ENCODE results near the gene PCDH8. TPM values are rescaled to one million over a fixed set of nuclear protein-coding genes. Genes with fewer than 3 reads are reported as not detected.

Gene PCDH8
- total RNA-seq, 1 experiment from 2014 or later, result not detected

GRCh38 chr13:52896827-52897659 lies 48.6 kb upstream of the PCDH8 start:
- intact Hi-C loops (cut with micrococcal nuclease), result no loop called here
- H3K36me3 ChIP-seq (ENCODE audit: control insufficient read depth in 1 of 2, insufficient read depth in 2 of 2, low read length in 2 of 2), result no peaks in the 10 kb centered on the region
- H2AFZ ChIP-seq (ENCODE audit: low read depth, low read length, poor library complexity, severe bottlenecking), result no peak overlapping the region
- no peaks in the 10 kb centered on the region for H3K4me1 ChIP-seq (ENCODE audit: control insufficient read depth in 1 of 2, insufficient read depth in 2 of 2, low read length in 2 of 2)
- TF ChIP-seq CTCF (IDR thresholded peaks at IDR 0.05 in 2 of 3, conservative IDR thresholded peaks at IDR 0.05 in 1 of 3; ENCODE audit: borderline replicate concordance in 1 of 3, insufficient read depth in 1 of 3, low read depth in 2 of 3, low read length in 2 of 3) (peak; percentile 4 to 74 (median 64); a peak in 4 of 6 replicates), SP1 (IDR thresholded peaks at IDR 0.05; ENCODE audit: low read depth) (no peak), RAD21 (IDR thresholded peaks at IDR 0.05; ENCODE audit: low read depth) (0 out of 2 replicates have a peak, but pooled peaks have one; percentile 26)
- no peaks in the 10 kb centered on the region for H3K9me3 ChIP-seq (ENCODE audit: control insufficient read depth in 1 of 2, insufficient read depth in 1 of 2, low read depth in 1 of 2, low read length in 2 of 2)
- H3K9me2 ChIP-seq (ENCODE audit: insufficient read depth), result no peaks in the 10 kb centered on the region
- H3K9ac ChIP-seq (ENCODE audit: low read length), result no peak overlapping the region
- CTCF ChIA-PET, result interaction anchor here (0.7 to 1.7 kb wide), 7 partner anchors 11 to 98 kb away, joined by 3 to 18 read pairs (median 3); no protein-coding TSS in a partner anchor
- RAD21 ChIA-PET (ENCODE audit: low non-redundant PET in 1 of 2, low total read pairs in 2 of 2, uncharacterized antibody in 2 of 2, unreplicated experiment in 2 of 2), result interaction anchor here in 1 of 2 experiments (0.8 kb wide), 1 partner anchor 71 kb away, joined by 4 read pairs; no protein-coding TSS in a partner anchor
- no peak overlapping the region for H3K4me3 ChIP-seq (replicated peaks in 1 of 2; ENCODE audit: low read depth in 1 of 2, low read length in 2 of 2)
- peaks cover 18% of the 10 kb centered on the region; the same call in 1 of the 2 replicates for H3K27me3 ChIP-seq (ENCODE audit: insufficient read depth, low read length)
- no peak overlapping the region for H3K27ac ChIP-seq (ENCODE audit: low read depth, low read length)
- no peak overlapping the region for H3K4me2 ChIP-seq (ENCODE audit: low read length)
- ATAC-seq (peak; percentile 67), DNase-seq (ENCODE audit: low read depth, low spot score) (peak; percentile 2)
- POLR2A ChIA-PET, result no interaction called here
- H4K20me1 ChIP-seq (ENCODE audit: insufficient read depth), result no peaks in the 10 kb centered on the region
- H3K79me2 ChIP-seq (ENCODE audit: insufficient read depth, low read length), result no peaks in the 10 kb centered on the region
- BruUV-seq (replicated peaks), result no TSS peak

GRCh38 chr13:52894413-52894812 lies 46.0 kb upstream of the PCDH8 start:
- Histone ChIP-seq H3K9ac (ENCODE audit: low read length) (no peak overlapping the region), H3K27me3 (ENCODE audit: insufficient read depth, low read length) (peaks cover 18% of the 10 kb centered on the region; the same call in 1 of the 2 replicates), H3K4me2 (ENCODE audit: low read length) (no peak overlapping the region), H3K79me2 (ENCODE audit: insufficient read depth, low read length) (no peaks in the 10 kb centered on the region), H2AFZ (ENCODE audit: low read depth, low read length, poor library complexity, severe bottlenecking) (no peak overlapping the region), H3K27ac (ENCODE audit: low read depth, low read length) (no peak overlapping the region), H3K36me3 (ENCODE audit: control insufficient read depth in 1 of 2, insufficient read depth in 2 of 2, low read length in 2 of 2) (no peaks in the 10 kb centered on the region), H3K9me2 (ENCODE audit: insufficient read depth) (no peaks in the 10 kb centered on the region), H3K4me3 (replicated peaks in 1 of 2; ENCODE audit: low read depth in 1 of 2, low read length in 2 of 2) (no peak overlapping the region), H3K4me1 (ENCODE audit: control insufficient read depth in 1 of 2, insufficient read depth in 2 of 2, low read length in 2 of 2) (no peaks in the 10 kb centered on the region), H3K9me3 (ENCODE audit: control insufficient read depth in 1 of 2, insufficient read depth in 1 of 2, low read depth in 1 of 2, low read length in 2 of 2) (no peaks in the 10 kb centered on the region), H4K20me1 (ENCODE audit: insufficient read depth) (no peaks in the 10 kb centered on the region)
- no peak for DNase-seq (ENCODE audit: low read depth, low spot score)
- BruUV-seq (replicated peaks), result no TSS peak
- ChIA-PET POLR2A (no interaction called here), CTCF (no interaction called here), RAD21 (ENCODE audit: low non-redundant PET in 1 of 2, low total read pairs in 2 of 2, uncharacterized antibody in 2 of 2, unreplicated experiment in 2 of 2) (no interaction called here)
- no peak for ATAC-seq
- TF ChIP-seq EZH2phosphoT487 (IDR thresholded peaks at IDR 0.05; ENCODE audit: borderline replicate concordance), result no peak
- TF ChIP-seq RAD21 (IDR thresholded peaks at IDR 0.05; ENCODE audit: low read depth), result no peak
- TF ChIP-seq CTCF (IDR thresholded peaks at IDR 0.05 in 2 of 3, conservative IDR thresholded peaks at IDR 0.05 in 1 of 3; ENCODE audit: borderline replicate concordance in 1 of 3, insufficient read depth in 1 of 3, low read depth in 2 of 3, low read length in 2 of 3), result no peak
- TF ChIP-seq ZNF274 (IDR thresholded peaks at IDR 0.05; ENCODE audit: low read depth, low read length), result no peak
- TF ChIP-seq FOSL1 (IDR thresholded peaks at IDR 0.05; ENCODE audit: low read depth), result no peak
- no peak for TF ChIP-seq TCF7L2 (IDR thresholded peaks at IDR 0.05; ENCODE audit: borderline replicate concordance, extremely low read depth, insufficient read depth, insufficient read length)
- no peak for TF ChIP-seq SIN3A (IDR thresholded peaks at IDR 0.05; ENCODE audit: low read depth)
- no peak for TF ChIP-seq YY1 (IDR thresholded peaks at IDR 0.05; ENCODE audit: extremely low read depth, insufficient replicate concordance, low read depth, low read length)
- TF ChIP-seq POLR2AphosphoS5 (IDR thresholded peaks at IDR 0.05; ENCODE audit: low read depth, low read length), result no peak
- TF ChIP-seq ATF3 (IDR thresholded peaks at IDR 0.05), result no peak
- intact Hi-C loops (cut with micrococcal nuclease), result no loop called here

Measured in HCT116 (cell line).